Ectodermal cell (in vitro differentiated cells): ENCODE data around the gene LAMC3.

ENCODE experiments used
- H3K27ac ChIP-seq: 2 replicates; pipeline ENCODE4 v1.7.0; 2013; ENCODE audit warnings: mild to moderate bottlenecking, low read depth, low read length; ENCODE audit not compliant: insufficient read depth, poor library complexity, severe bottlenecking
- H3K27me3 ChIP-seq: 2 replicates; pipeline ENCODE4 v1.7.0; 2013; ENCODE audit warnings: mild to moderate bottlenecking, low read length; ENCODE audit not compliant: insufficient read depth, control insufficient read depth, poor library complexity, severe bottlenecking
- H3K36me3 ChIP-seq: one replicate; pipeline ENCODE4 v1.7.0; 2013; ENCODE audit warnings: low read length; ENCODE audit not compliant: control insufficient read depth, insufficient read depth
- H3K4me1 ChIP-seq: one replicate; pipeline ENCODE4 v1.7.0; 2013; ENCODE audit warnings: low read length; ENCODE audit not compliant: control insufficient read depth, insufficient read depth
- H3K4me3 ChIP-seq: 2 replicates; pipeline ENCODE4 v1.7.0; 2013; ENCODE audit warnings: low read depth, low read length, control low read depth; ENCODE audit not compliant: insufficient read depth
- H3K9me3 ChIP-seq: 2 replicates; pipeline ENCODE4 v1.7.0; 2013; ENCODE audit warnings: mild to moderate bottlenecking, low read length, moderate library complexity; ENCODE audit not compliant: control insufficient read depth
- WGBS, 2 experiments: methylation state at CpG; one replicate each; pipeline ENCODE4 v1.1.7; 2013; ENCODE audit warnings: missing lambda C conversion rate in 2 of 2; 5-methylcytosine and 5-hydroxymethylcytosine counted together

Gene LAMC3

GRCh38 chr9:131129183-131129582, 120.2 kb downstream of the LAMC3 start:
- 96 to 100% methylated on average over 3 of the region's 3 CpGs for WGBS, 2 experiments
- Histone ChIP-seq H3K9me3 (no peaks in the 10 kb centered on the region), H3K27ac (no peak overlapping the region), H3K4me3 (no peak overlapping the region), H3K36me3 (peaks cover 53% of the 10 kb centered on the region), H3K27me3 (no peaks in the 10 kb centered on the region), H3K4me1 (peaks cover 7% of the 10 kb centered on the region)

DNA sequence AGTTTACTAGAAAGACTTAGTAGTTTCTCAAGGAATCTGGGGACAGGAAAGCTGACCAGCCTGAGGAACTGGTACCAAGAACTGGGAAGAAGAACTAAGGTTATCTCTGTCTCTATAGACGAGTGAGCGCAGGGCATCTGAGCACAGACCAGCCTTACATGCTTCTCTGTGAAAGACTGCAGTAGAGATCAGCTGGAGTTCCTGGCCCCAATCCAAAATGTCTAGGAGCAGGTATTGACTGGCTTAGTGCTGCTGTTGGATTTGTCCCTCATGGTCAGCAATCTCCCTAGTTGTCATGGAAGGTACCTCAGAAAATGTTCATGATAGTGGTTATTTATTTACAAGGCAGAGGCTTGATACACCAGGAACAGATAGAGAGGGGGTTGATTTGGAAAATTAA, 129.7 kb downstream of the LAMC3 start:
- Histone ChIP-seq H3K27ac (no peak overlapping the region), H3K4me3 (no peak overlapping the region), H3K36me3 (peaks cover 46% of the 10 kb centered on the region), H3K9me3 (no peaks in the 10 kb centered on the region), H3K4me1 (peaks cover 1% of the 10 kb centered on the region), H3K27me3 (no peaks in the 10 kb centered on the region)
- WGBS, 2 experiments, result 91 to 93% methylated on average over 2 of the region's 2 CpGs

GRCh38 chr9:131140112-131140511, 131.1 kb downstream of the LAMC3 start:
- 93 to 96% methylated on average over 4 of the region's 4 CpGs for WGBS, 2 experiments
- no peaks in the 10 kb centered on the region for H3K9me3 ChIP-seq
- no peaks in the 10 kb centered on the region for H3K27me3 ChIP-seq
- H3K4me3 ChIP-seq, result no peak overlapping the region
- no peak overlapping the region for H3K27ac ChIP-seq
- peaks cover 39% of the 10 kb centered on the region for H3K36me3 ChIP-seq
- H3K4me1 ChIP-seq, result peaks cover 10% of the 10 kb centered on the region

- Histone ChIP-seq H3K27me3 (no peaks in the 10 kb centered on the region), H3K4me3 (no peak overlapping the region), H3K4me1 (peaks cover 10% of the 10 kb centered on the region), H3K36me3 (peaks cover 35% of the 10 kb centered on the region), H3K9me3 (no peaks in the 10 kb centered on the region), H3K27ac (no peak overlapping the region)
- WGBS, 2 experiments, result 98 to 100% methylated on average over 3 of the region's 3 CpGs
Measured at GRCh38 chr9:131140550-131140949, 131.6 kb downstream of the LAMC3 start.

GRCh38 chr9:131142160-131142559, 133.2 kb downstream of the LAMC3 start:
- H3K4me3 ChIP-seq, result no peak overlapping the region
- no peak overlapping the region for H3K27ac ChIP-seq
- peaks cover 31% of the 10 kb centered on the region for H3K36me3 ChIP-seq
- H3K9me3 ChIP-seq, result no peaks in the 10 kb centered on the region
- peaks cover 10% of the 10 kb centered on the region for H3K4me1 ChIP-seq
- H3K27me3 ChIP-seq, result no peaks in the 10 kb centered on the region
- 89 to 96% methylated on average over 3 of the region's 3 CpGs for WGBS, 2 experiments
